Measurements from ENCODE around the gene FAM167B. TPM values are rescaled to one million over a fixed set of nuclear protein-coding genes. Genes with fewer than 3 reads are reported as not detected.
A peak's percentile ranks its signal among the peaks of the same experiment; 100 is the strongest.

The FAM167B gene
- total RNA-seq, 1 donor from 2014 or later: 3.8 TPM

DNA sequence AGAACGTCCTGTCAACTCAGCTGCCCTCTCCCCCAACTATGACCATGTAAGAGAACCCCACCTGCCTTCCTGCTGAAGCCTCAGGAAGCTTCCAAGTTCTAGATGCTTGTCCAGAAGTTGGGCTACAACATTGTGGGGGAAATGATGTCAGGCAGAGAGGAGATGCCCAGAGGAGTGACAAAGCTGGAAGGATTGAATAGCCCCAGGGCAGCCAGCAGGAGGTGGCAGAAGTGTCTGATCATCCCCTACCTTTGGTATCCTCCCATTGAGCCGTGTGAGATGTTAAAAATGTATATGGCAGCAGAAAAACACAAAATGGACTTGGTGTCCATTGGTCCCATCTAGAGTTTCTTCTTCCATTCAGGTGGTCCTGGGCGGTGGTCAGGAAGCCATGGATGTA is 18.3 kb upstream of the FAM167B start:
- Mint-ChIP-seq H3K9me3 (ENCODE audit: low read depth) (no peaks in the 10 kb centered on the region), H3K36me3 (ENCODE audit: insufficient read depth) (peaks cover 15% of the 10 kb centered on the region), H3K27me3 (no peaks in the 10 kb centered on the region), H3K27ac (no peak overlapping the region), H3K4me1 (ENCODE audit: low read depth) (peaks cover 3% of the 10 kb centered on the region), H3K4me3 (ENCODE audit: low read depth) (no peak overlapping the region)
- no peak for DNase-seq (ENCODE audit: low spot score, unreplicated experiment)
- TF ChIP-seq, protein P1, sequence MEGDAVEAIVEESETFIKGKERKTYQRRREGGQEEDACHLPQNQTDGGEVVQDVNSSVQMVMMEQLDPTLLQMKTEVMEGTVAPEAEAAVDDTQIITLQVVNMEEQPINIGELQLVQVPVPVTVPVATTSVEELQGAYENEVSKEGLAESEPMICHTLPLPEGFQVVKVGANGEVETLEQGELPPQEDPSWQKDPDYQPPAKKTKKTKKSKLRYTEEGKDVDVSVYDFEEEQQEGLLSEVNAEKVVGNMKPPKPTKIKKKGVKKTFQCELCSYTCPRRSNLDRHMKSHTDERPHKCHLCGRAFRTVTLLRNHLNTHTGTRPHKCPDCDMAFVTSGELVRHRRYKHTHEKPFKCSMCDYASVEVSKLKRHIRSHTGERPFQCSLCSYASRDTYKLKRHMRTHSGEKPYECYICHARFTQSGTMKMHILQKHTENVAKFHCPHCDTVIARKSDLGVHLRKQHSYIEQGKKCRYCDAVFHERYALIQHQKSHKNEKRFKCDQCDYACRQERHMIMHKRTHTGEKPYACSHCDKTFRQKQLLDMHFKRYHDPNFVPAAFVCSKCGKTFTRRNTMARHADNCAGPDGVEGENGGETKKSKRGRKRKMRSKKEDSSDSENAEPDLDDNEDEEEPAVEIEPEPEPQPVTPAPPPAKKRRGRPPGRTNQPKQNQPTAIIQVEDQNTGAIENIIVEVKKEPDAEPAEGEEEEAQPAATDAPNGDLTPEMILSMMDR (IDR thresholded peaks at IDR 0.05; ENCODE audit: unreplicated experiment): no peak

DNA sequence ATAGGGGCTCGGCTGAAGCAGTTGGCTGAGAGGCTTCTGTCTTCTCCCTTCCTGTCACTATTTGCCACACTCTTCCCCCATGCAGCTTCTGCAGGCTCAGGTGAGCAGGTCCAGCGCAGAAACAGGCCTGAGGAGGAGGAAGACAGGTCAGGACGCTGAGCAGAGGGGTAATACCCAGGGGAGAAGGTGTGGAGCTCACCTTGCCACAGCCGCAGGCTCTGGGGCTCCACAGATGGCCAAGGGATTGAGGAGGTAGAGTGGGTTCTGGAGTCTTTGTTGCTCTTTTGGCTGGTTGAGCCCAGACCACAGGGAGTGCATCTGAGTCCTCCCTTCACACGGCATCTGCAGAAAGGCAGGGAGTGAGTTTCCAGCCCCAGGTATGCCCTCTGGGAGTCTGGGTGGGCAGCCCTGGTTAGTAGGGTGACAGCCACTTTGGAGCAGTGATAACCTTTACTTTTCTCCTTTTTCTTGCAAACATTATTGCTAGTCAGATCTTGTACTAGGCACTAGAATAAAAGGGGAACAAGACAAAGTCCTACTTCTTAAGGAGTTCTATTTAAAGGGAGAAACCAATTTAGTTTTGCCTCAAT is 15.1 kb upstream of the FAM167B start:
- Mint-ChIP-seq H3K4me1 (ENCODE audit: low read depth) (peaks cover 2% of the 10 kb centered on the region), H3K9me3 (ENCODE audit: low read depth) (no peaks in the 10 kb centered on the region)

DNA sequence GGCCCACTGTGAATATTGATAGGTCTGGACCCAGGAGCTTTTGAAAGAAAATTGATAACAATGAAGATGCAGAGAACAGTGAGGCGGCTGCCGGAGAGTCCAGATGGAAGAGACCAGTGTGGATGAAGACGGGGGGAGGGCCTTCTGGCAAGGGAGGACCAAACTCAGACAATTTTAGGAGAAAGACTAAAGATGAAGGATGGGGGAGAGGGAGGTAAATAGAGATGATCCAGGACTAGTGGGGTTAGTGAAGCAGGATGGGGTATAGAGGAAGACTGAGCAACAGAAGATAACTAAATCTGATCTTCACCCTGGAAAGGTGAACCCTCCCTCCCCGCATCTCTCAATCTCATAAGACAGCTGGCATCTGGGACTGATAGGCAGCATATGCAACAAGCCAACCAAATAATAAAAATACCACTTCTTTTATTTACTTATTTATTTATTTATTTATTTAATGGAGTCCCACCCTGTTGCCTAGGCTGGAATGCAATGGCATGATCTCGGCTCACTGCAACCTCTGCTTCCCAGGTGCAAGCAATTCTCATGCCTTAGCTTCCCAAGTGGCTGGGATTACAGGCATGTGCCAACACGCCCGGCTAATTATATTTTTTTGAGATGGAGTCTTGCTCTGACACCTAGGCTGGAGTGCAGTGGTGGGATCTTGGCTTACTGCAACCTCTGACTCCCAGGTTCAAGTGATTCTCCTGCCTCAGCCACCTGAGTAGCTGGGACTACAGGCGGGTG is 14.3 kb upstream of the FAM167B start:
- TF ChIP-seq, protein P1 (IDR thresholded peaks at IDR 0.05; ENCODE audit: unreplicated experiment): no peak
- Mint-ChIP-seq H3K27ac (no peak overlapping the region), H3K4me1 (ENCODE audit: low read depth) (peaks cover 2% of the 10 kb centered on the region), H3K4me3 (ENCODE audit: low read depth) (no peak overlapping the region), H3K27me3 (no peaks in the 10 kb centered on the region), H3K36me3 (ENCODE audit: insufficient read depth) (peaks cover 15% of the 10 kb centered on the region), H3K9me3 (ENCODE audit: low read depth) (no peaks in the 10 kb centered on the region)
- DNase-seq (ENCODE audit: low spot score, unreplicated experiment): no peak

More for the DNA sequence above, 15.1 kb upstream of the FAM167B start:
- DNase-seq (ENCODE audit: low spot score, unreplicated experiment): no peak
- Mint-ChIP-seq H3K4me3 (ENCODE audit: low read depth) (no peak overlapping the region), H3K27me3 (no peaks in the 10 kb centered on the region), H3K27ac (no peak overlapping the region), H3K36me3 (ENCODE audit: insufficient read depth) (peaks cover 15% of the 10 kb centered on the region)
- TF ChIP-seq, protein P1 (IDR thresholded peaks at IDR 0.05; ENCODE audit: unreplicated experiment): no peak

DNA sequence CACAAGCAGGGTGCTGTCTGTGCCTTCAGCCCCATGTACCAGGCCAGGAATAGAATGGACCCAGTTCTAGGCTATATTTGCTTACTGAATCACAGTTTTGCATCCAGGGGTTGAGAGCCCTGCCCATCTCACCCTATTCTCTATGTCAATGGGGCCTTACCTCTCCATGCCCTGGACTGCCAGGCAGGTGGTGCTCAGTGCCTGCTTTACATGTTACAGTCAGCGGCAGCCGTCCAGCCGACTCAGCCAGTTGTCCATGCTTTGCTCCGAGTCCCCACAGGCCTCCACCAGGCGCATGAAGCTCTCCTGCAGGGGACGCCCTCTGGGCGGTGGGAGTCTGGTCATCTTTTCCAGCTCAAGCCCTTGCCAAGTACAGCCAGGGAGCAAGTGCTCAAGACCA is 12.2 kb upstream of the FAM167B start:
- Mint-ChIP-seq H3K27ac (no peak overlapping the region), H3K4me1 (ENCODE audit: low read depth) (peaks cover 9% of the 10 kb centered on the region), H3K36me3 (ENCODE audit: insufficient read depth) (peaks cover 8% of the 10 kb centered on the region), H3K4me3 (ENCODE audit: low read depth) (no peak overlapping the region), H3K9me3 (ENCODE audit: low read depth) (no peaks in the 10 kb centered on the region), H3K27me3 (no peaks in the 10 kb centered on the region)
- TF ChIP-seq, protein P1 (IDR thresholded peaks at IDR 0.05; ENCODE audit: unreplicated experiment): no peak
- DNase-seq (ENCODE audit: low spot score, unreplicated experiment): no peak

DNA sequence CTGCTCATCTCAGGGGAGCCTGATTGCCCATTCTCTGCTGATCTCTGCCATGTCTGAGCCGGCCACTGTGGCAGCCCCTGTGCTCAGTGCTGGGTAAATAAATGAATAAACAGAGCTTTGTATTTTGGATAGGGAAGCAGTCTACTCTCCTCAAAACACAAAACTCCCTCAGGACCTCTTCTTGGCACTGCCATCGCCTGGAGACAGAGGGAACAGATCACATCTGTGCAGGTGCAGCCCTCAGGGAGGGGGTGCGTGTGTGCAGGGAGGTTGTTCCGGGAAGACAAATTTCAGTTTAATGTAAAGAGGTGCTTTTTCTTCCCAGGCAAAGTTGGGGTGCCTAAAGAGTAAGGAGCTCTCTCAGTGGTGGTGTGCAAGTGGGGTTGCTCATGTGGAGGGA is 7.7 kb upstream of the FAM167B start:
- H3K4me1 Mint-ChIP-seq (ENCODE audit: low read depth): peaks cover 14% of the 10 kb centered on the region
- DNase-seq (ENCODE audit: low spot score, unreplicated experiment): no peak
- H3K27me3 Mint-ChIP-seq: no peaks in the 10 kb centered on the region
- H3K4me3 Mint-ChIP-seq (ENCODE audit: low read depth): peak overlapping the region; percentile 72
- peaks cover 4% of the 10 kb centered on the region for H3K36me3 Mint-ChIP-seq (ENCODE audit: insufficient read depth)
- H3K9me3 Mint-ChIP-seq (ENCODE audit: low read depth): no peaks in the 10 kb centered on the region
- TF ChIP-seq, protein P1 (IDR thresholded peaks at IDR 0.05; ENCODE audit: unreplicated experiment): no peak
- peak overlapping the region; percentile 91 for H3K27ac Mint-ChIP-seq

Data from progenitor cell of endocrine pancreas (in vitro differentiated cells).